Urothelium cell line (cell line): ENCODE measurements around the gene GATA5.

Source experiments
- DNase-seq: peaks from one replicate; pipeline ENCODE4 v3.0.0; 2011; ENCODE audit warnings: low spot score, mixed read lengths
- FAIRE-seq: peaks from 2 replicates; lab custom pipeline; 2011; peaks lifted over from hg19 to GRCh38; lab: Jason Lieb, UNC

GATA5 gene

GRCh38 chr20:62488470-62488869 is 12.7 kb upstream of the GATA5 start:
- FAIRE-seq, result no peak

GRCh38 chr20:62487561-62488354 is 12.0 kb upstream of the GATA5 start:
- FAIRE-seq (no peak), DNase-seq (no peak)

More at GRCh38 chr20:62488470-62488869, 12.7 kb upstream of the GATA5 start:
- no peak for DNase-seq

GRCh38 chr20:62487118-62487517 is 11.3 kb upstream of the GATA5 start:
- DNase-seq (no peak), FAIRE-seq (no peak)

- DNase-seq (no peak), FAIRE-seq (no peak)
Measured at GRCh38 chr20:62486484-62486883, 10.7 kb upstream of the GATA5 start.

GRCh38 chr20:62485701-62486089 is 9.9 kb upstream of the GATA5 start:
- no peak for FAIRE-seq
- no peak for DNase-seq

- DNase-seq, result no peak
Measured at GRCh38 chr20:62485062-62485700, 9.4 kb upstream of the GATA5 start.

GRCh38 chr20:62484478-62484877 is 8.7 kb upstream of the GATA5 start:
- FAIRE-seq (no peak), DNase-seq (no peak)

More at GRCh38 chr20:62485062-62485700, 9.4 kb upstream of the GATA5 start:
- FAIRE-seq, result no peak

GRCh38 chr20:62483613-62484458 is 8.0 kb upstream of the GATA5 start:
- peak; percentile 97 for FAIRE-seq
- DNase-seq, result no peak

GRCh38 chr20:62482974-62483373 is 7.2 kb upstream of the GATA5 start:
- FAIRE-seq (no peak), DNase-seq (no peak)

- DNase-seq (no peak), FAIRE-seq (peak; percentile 32)
Measured at GRCh38 chr20:62482146-62482809, 6.5 kb upstream of the GATA5 start.

- DNase-seq (no peak), FAIRE-seq (no peak)
Measured at GRCh38 chr20:62481425-62482145, 5.8 kb upstream of the GATA5 start.

- DNase-seq, result no peak
- peak; percentile 56 for FAIRE-seq
Measured at GRCh38 chr20:62480318-62480717, 4.5 kb upstream of the GATA5 start.

- FAIRE-seq (no peak), DNase-seq (no peak)
Measured at GRCh38 chr20:62479656-62480055, 3.9 kb upstream of the GATA5 start.

GRCh38 chr20:62479156-62479555 is 3.4 kb upstream of the GATA5 start:
- FAIRE-seq (no peak), DNase-seq (no peak)

- DNase-seq, result no peak
- FAIRE-seq, result no peak
Measured at GRCh38 chr20:62477669-62478455, 2.1 kb upstream of the GATA5 start.

GRCh38 chr20:62476056-62476838 is 452 bp upstream of the GATA5 start:
- DNase-seq (peak; percentile 55), FAIRE-seq (peak; percentile 37)

GRCh38 chr20:62475027-62475771 is 596 bp downstream of the GATA5 start:
- DNase-seq (peak; percentile 46), FAIRE-seq (peak; percentile 58)

- DNase-seq, result no peak
- FAIRE-seq, result no peak
Measured at GRCh38 chr20:62474604-62475026, 1.2 kb downstream of the GATA5 start.
